NK-92 (cell line): Measurements from ENCODE around the gene ANKS1B.
"Not testable (repeated sequence)": the region's sequence is repeated elsewhere in the genome, so short reads cannot be mapped to it uniquely, and the experiment has no call there.

ENCODE experiments used
- DNase-seq: peaks from one replicate; lab custom pipeline; 2025; ENCODE audit not compliant: unreplicated experiment; lab: John Stamatoyannopoulos, UW

Gene ANKS1B

GRCh38 chr12:99709116-99709515 lies 275.6 kb downstream of the ANKS1B start:
- DNase-seq, result no peak

GRCh38 chr12:99707883-99708282 lies 276.9 kb downstream of the ANKS1B start:
- DNase-seq, result no peak

- DNase-seq, result no peak
These were observed 277.8 kb downstream of the ANKS1B start for GRCh38 chr12:99706736-99707473.

GRCh38 chr12:99704458-99704857 lies 280.3 kb downstream of the ANKS1B start:
- DNase-seq, result no peak

- DNase-seq, result no peak
These were observed 280.7 kb downstream of the ANKS1B start for GRCh38 chr12:99704036-99704435.

- DNase-seq, result no peak
These were observed 284.7 kb downstream of the ANKS1B start for GRCh38 chr12:99700032-99700431.

GRCh38 chr12:99695050-99695449 lies 289.7 kb downstream of the ANKS1B start:
- no peak for DNase-seq

- no peak for DNase-seq
These were observed 298.6 kb downstream of the ANKS1B start for GRCh38 chr12:99686142-99686541.

- DNase-seq, result no peak
These were observed 304.5 kb downstream of the ANKS1B start for GRCh38 chr12:99680276-99680675.

GRCh38 chr12:99670635-99671034 lies 314.1 kb downstream of the ANKS1B start:
- DNase-seq, result no peak

GRCh38 chr12:99658671-99659349 lies 325.9 kb downstream of the ANKS1B start:
- DNase-seq, result no peak

GRCh38 chr12:99649551-99649950 lies 335.2 kb downstream of the ANKS1B start:
- DNase-seq, result no peak

- DNase-seq, result no peak
These were observed 336.6 kb downstream of the ANKS1B start for GRCh38 chr12:99648183-99648582.

- DNase-seq, result no peak
These were observed 337.3 kb downstream of the ANKS1B start, which contains the start of gene GARIN6 for GRCh38 chr12:99647453-99647852. Gene GARIN6, plus strand, starts transcription at chr12:99647753. Its CDS starts 422 bp downstream, at chr12:99648175.

GRCh38 chr12:99644629-99645028 lies 340.1 kb downstream of the ANKS1B start:
- no peak for DNase-seq

GRCh38 chr12:99627459-99627858 lies 357.3 kb downstream of the ANKS1B start:
- no peak for DNase-seq

- not testable (repeated sequence) for DNase-seq
These were observed 360.1 kb downstream of the ANKS1B start for GRCh38 chr12:99624591-99624990.

- no peak for DNase-seq
These were observed 364.6 kb downstream of the ANKS1B start for GRCh38 chr12:99620159-99620479.

GRCh38 chr12:99619389-99620158 lies 365.2 kb downstream of the ANKS1B start:
- DNase-seq, result no peak

- DNase-seq, result no peak
These were observed 366.1 kb downstream of the ANKS1B start for GRCh38 chr12:99618657-99619056.

GRCh38 chr12:99611599-99611998 lies 373.1 kb downstream of the ANKS1B start:
- DNase-seq, result no peak

- no peak for DNase-seq
These were observed 373.6 kb downstream of the ANKS1B start for GRCh38 chr12:99611117-99611516.
